Measurements from ENCODE around the gene NUSAP1. TPM values are rescaled to one million over a fixed set of nuclear protein-coding genes. Genes with fewer than 3 reads are reported as not detected.

Gene NUSAP1
- total and polyA plus RNA-seq, 4 experiments from 2014 or later = 1.8 to 4.4 (median 3.9) TPM

DNA sequence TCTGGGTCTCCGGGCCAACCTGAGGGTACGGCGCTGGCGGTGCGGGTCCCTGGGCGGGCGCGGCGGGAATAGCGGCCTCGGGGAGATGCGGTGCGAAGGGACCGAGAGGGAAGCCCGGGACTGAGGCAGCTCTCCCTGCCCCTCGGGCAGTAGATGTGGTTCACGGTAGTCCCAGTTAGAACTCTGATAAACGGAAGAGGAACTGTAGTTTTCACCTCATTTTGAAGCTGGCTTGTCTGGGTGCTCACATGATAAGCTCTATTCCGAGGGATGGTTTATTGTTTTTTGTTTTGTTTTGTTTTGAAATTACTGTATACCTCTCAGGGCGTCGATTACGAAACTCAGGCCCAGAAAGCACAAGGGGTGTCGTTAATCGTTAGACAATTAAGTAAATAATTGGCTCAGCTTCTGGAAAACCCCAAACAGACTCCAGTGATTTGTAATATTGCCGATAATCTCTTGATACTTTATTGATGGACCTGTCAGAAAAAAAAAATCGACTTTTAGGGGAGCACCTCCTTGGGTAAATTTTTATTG is 413 bp downstream of the NUSAP1 start:
- Mint-ChIP-seq H3K27ac (peak overlapping the region; percentile 79 to 98 (median 95)), H3K27me3 (no peaks in the 10 kb centered on the region), H3K36me3 (peaks cover 0 to 12% of the 10 kb centered on the region in 2 donors), H3K4me3 (peak overlapping the region; percentile 97 to 100 (median 99)), H3K4me1 (peaks cover 21 to 51% (median 35%) of the 10 kb centered on the region in 4 donors), H3K9me3 (no peaks in the 10 kb centered on the region)
- CTCF ChIA-PET (ENCODE audit: partially characterized antibody) = interaction anchor here (0.7 to 1.7 kb wide), 9 partner anchors 8 to 431 kb away, joined by 3 to 6 read pairs (median 3); partner anchors contain the start of gene CHP1
- Histone ChIP-seq H3K27me3 (ENCODE audit: insufficient read depth, low read length) (no peaks in the 10 kb centered on the region), H3K4me3 (ENCODE audit: low read length in 2 of 2) (peak overlapping the region; percentile 51 to 89), H3K4me1 (ENCODE audit: insufficient read depth, low read length) (peaks cover 37% of the 10 kb centered on the region), H3K27ac (ENCODE audit: low read depth, low read length) (peak overlapping the region; percentile 67), H3K36me3 (ENCODE audit: insufficient read depth, low read length) (no peaks in the 10 kb centered on the region), H3K9me3 (ENCODE audit: control insufficient read depth in 1 of 2, low read length in 2 of 2) (no peaks in the 10 kb centered on the region)
- DNase-seq = peak in 3 of 5 donors; percentile 46 to 55 (median 46)
- intact Hi-C loops (cut with micrococcal nuclease) = loop anchor here (2.0 to 10.0 kb wide), 7 partner anchors 84 to 942 kb away; partner anchors contain the start of genes CHP1, DNAJC17, EXD1 and INO80
- POLR2A ChIA-PET (ENCODE audit: partially characterized antibody) = interaction anchor here (0.6 to 2.0 kb wide), 13 partner anchors 9 to 1016 kb away, joined by 3 to 16 read pairs (median 3); partner anchors contain the start of genes CHP1, EXD1, INO80 and RTF1

DNA sequence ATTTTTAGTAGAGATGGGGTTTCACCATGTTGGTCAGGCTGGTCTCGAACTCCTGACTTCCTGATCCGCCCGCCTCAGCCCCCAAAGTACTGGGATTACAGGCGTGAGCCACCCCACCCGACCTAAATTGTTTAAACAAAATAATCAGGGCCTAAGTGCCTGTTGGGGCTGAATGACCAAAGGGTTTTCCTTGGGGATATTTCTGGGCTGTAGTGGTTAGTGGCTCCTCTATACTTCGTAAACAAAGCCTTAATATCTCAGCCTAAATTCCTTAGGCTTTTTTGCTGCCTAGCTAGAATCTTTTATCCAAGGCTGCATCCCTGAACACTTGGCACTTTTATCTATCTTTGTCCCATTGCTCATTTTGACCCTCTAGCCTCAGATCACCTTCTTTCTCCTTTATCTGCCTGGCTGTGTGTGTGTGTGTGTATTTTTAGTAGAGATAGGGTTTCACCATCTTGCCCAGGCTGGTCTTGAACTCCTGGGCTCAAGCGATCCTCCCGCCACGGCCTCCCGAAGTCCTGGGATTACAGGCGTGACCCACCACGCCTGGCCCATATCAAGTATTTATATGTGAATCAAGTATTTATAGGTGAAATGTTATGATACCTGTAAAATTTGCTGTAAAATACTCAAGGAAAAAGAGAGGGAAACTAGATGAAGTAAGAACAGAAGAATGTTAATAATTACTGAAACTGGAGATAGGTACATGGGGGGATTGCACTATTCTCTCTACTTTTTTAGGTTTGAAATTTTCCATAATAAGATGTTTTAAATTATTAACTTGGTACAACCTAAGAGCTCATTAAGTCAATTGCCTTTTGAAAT is 1.8 kb downstream of the NUSAP1 start:
- H3K9me3 Mint-ChIP-seq = no peaks in the 10 kb centered on the region
- no peak overlapping the region for H3K27ac ChIP-seq (ENCODE audit: low read depth, low read length)

DNA sequence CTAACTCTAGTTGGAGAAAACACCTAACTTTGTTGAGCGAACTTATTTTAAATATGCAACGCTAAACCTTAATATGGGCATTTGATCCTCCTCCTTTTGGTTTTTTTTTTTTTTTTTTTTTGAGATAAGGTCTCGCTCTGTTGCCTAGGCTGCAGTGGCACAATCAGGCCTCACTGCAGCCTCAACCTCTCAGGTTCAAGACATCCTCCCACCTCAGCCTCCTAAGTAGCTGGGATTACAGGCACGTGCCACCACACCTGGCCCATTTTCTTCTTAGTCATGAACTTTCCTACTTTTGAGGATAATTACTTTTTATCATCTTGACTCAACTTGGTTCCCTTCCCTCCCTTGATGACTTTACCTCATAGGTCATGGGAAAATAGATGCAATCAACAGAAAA is 3.9 kb downstream of the NUSAP1 start:
- POLR2A ChIA-PET (ENCODE audit: partially characterized antibody) = interaction anchor here (0.6 kb wide), 1 partner anchor 17 kb away, joined by 4 read pairs; no protein-coding TSS in a partner anchor
- H3K36me3 ChIP-seq (ENCODE audit: insufficient read depth, low read length) = no peaks in the 10 kb centered on the region
- no peaks in the 10 kb centered on the region for H3K9me3 ChIP-seq (ENCODE audit: control insufficient read depth in 1 of 2, low read length in 2 of 2)
- peaks cover 0 to 12% of the 10 kb centered on the region in 2 donors for H3K36me3 Mint-ChIP-seq
- H3K27me3 Mint-ChIP-seq = no peaks in the 10 kb centered on the region
- H3K9me3 Mint-ChIP-seq = no peaks in the 10 kb centered on the region
- H3K4me3 ChIP-seq (ENCODE audit: low read length in 2 of 2) = no peak overlapping the region
- H3K27me3 ChIP-seq (ENCODE audit: insufficient read depth, low read length) = no peaks in the 10 kb centered on the region
- peak overlapping the region in 6 of 7 donors; percentile 3 to 77 (median 49) for H3K27ac Mint-ChIP-seq
- H3K4me1 Mint-ChIP-seq = peaks cover 25 to 56% (median 41%) of the 10 kb centered on the region in 4 donors
- CTCF ChIA-PET (ENCODE audit: partially characterized antibody) = interaction anchor here (0.7 kb wide), 1 partner anchor 396 kb away, joined by 6 read pairs; no protein-coding TSS in a partner anchor
- H3K4me3 Mint-ChIP-seq = peak overlapping the region in 4 of 8 donors; percentile 3 to 51 (median 12)
- H3K27ac ChIP-seq (ENCODE audit: low read depth, low read length) = no peak overlapping the region
- no peak for DNase-seq
- intact Hi-C loops (cut with micrococcal nuclease) = loop anchor here (10.0 kb wide), 1 partner anchor 642 kb away; the partner anchor contains the start of gene RAD51
- H3K4me1 ChIP-seq (ENCODE audit: insufficient read depth, low read length) = peaks cover 31% of the 10 kb centered on the region

More for the DNA sequence above, 1.8 kb downstream of the NUSAP1 start:
- Mint-ChIP-seq H3K4me1 (peaks cover 24 to 51% (median 38%) of the 10 kb centered on the region in 4 donors), H3K4me3 (peak overlapping the region; percentile 94 to 100 (median 99)), H3K36me3 (peaks cover 0 to 12% of the 10 kb centered on the region in 2 donors), H3K27ac (peak overlapping the region in 6 of 7 donors; percentile 27 to 90 (median 76)), H3K27me3 (no peaks in the 10 kb centered on the region)
- Histone ChIP-seq H3K4me3 (ENCODE audit: low read length in 2 of 2) (peak overlapping the region in 1 of 2 donors; percentile 89), H3K4me1 (ENCODE audit: insufficient read depth, low read length) (peaks cover 37% of the 10 kb centered on the region), H3K36me3 (ENCODE audit: insufficient read depth, low read length) (no peaks in the 10 kb centered on the region), H3K27me3 (ENCODE audit: insufficient read depth, low read length) (no peaks in the 10 kb centered on the region), H3K9me3 (ENCODE audit: control insufficient read depth in 1 of 2, low read length in 2 of 2) (no peaks in the 10 kb centered on the region)
- no peak for DNase-seq
- POLR2A ChIA-PET (ENCODE audit: partially characterized antibody) = interaction anchor here (2.0 kb wide), 1 partner anchor 104 kb away, joined by 16 read pairs; the partner anchor contains the start of genes CHP1 and EXD1
- intact Hi-C loops (cut with micrococcal nuclease) = loop anchor here (5.0 to 10.0 kb wide), 4 partner anchors 83 to 640 kb away; partner anchors contain the start of genes DNAJC17, RAD51, RTF1 and ZFYVE19
- CTCF ChIA-PET (ENCODE audit: partially characterized antibody) = no interaction called here

DNA sequence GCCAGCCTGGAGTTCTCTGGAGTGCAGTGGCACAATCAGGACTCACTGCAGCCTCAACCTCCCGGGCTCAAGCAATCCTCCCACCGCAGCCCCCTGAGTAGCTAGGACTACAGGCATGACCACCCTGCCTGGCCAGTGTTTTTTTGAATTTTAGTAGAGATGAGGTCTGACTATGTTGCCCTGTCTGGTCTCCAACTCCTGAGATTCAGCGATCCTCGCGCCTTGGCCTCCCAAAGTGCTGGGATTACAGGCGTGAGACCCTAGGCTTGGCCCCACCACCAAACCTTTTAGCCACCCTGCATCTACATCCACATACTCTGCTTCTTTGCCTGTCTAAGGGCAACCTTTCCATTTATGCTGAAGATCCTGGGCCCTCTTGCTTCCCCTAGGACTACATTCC is 4.4 kb downstream of the NUSAP1 start:
- intact Hi-C loops (cut with micrococcal nuclease) = loop anchor here (10.0 kb wide), 1 partner anchor 642 kb away; the partner anchor contains the start of gene RAD51
- DNase-seq = no peak
- POLR2A ChIA-PET (ENCODE audit: partially characterized antibody) = no interaction called here
- peaks cover 28% of the 10 kb centered on the region for H3K4me1 ChIP-seq (ENCODE audit: insufficient read depth, low read length)
- H3K9me3 Mint-ChIP-seq = no peaks in the 10 kb centered on the region
- no peaks in the 10 kb centered on the region for H3K27me3 ChIP-seq (ENCODE audit: insufficient read depth, low read length)
- H3K4me3 ChIP-seq (ENCODE audit: low read length in 2 of 2) = no peak overlapping the region
- peak overlapping the region in 2 of 7 donors; percentile 1 to 64 for H3K27ac Mint-ChIP-seq
- peak overlapping the region in 1 of 8 donors; percentile 2 for H3K4me3 Mint-ChIP-seq
- H3K27ac ChIP-seq (ENCODE audit: low read depth, low read length) = no peak overlapping the region
- peaks cover 0 to 10% of the 10 kb centered on the region in 2 donors for H3K36me3 Mint-ChIP-seq
- no peaks in the 10 kb centered on the region for H3K27me3 Mint-ChIP-seq
- no peaks in the 10 kb centered on the region for H3K9me3 ChIP-seq (ENCODE audit: control insufficient read depth in 1 of 2, low read length in 2 of 2)
- H3K36me3 ChIP-seq (ENCODE audit: insufficient read depth, low read length) = no peaks in the 10 kb centered on the region
- CTCF ChIA-PET (ENCODE audit: partially characterized antibody) = interaction anchor here (0.7 kb wide), 1 partner anchor 397 kb away, joined by 6 read pairs; no protein-coding TSS in a partner anchor
- peaks cover 25 to 56% (median 40%) of the 10 kb centered on the region in 4 donors for H3K4me1 Mint-ChIP-seq

DNA sequence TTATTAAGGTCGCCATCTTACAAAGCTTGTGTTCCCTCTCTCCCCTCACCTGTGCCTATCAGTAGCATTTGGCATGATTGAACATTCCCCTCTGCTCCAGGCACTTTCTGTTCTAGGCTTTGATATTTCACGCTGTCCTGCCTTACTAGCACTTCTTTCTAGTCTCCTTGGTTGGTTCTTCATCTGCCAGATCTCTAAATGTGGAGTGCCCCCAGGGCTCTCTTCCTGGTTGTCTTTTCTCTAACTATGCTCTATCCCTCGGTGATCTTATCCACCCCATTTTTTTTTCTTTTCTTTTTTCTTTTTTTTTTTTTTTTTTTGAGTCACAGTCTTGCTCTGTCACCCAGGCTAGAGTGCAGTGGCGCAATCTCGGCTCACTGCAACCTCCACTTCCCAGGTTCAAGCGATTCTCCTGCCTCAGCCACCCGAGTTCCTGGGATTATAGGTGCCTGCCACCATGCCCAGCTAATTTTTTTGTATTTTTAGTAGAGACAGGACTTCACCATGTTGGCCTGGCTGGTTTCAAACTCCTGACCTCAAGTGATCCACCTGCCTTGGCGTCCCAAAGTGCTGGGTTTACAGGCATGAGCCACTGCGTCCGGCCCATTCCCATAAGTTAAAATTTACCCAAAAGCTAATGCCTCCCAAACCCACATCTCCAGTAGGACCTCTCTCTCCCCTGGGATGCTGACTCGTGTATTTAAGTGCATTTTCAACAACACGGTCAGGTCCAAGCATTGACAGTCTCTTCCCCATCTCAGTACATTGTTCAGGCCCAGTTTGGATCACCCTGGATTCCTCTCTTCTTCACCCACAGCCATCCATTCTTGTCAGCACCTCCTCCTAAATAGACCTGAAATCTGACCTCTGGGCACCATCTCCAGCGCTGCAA is 5.2 kb downstream of the NUSAP1 start:
- Mint-ChIP-seq H3K4me1 (peaks cover 23 to 50% (median 35%) of the 10 kb centered on the region in 4 donors), H3K27me3 (no peaks in the 10 kb centered on the region), H3K9me3 (no peaks in the 10 kb centered on the region), H3K27ac (peak overlapping the region in 4 of 7 donors; percentile 20 to 53 (median 48)), H3K4me3 (peak overlapping the region in 3 of 8 donors; percentile 0 to 52 (median 2)), H3K36me3 (peaks cover 0 to 4% of the 10 kb centered on the region in 2 donors)
- DNase-seq = no peak
- Histone ChIP-seq H3K4me3 (ENCODE audit: low read length in 2 of 2) (no peak overlapping the region), H3K27me3 (ENCODE audit: insufficient read depth, low read length) (no peaks in the 10 kb centered on the region), H3K27ac (ENCODE audit: low read depth, low read length) (no peak overlapping the region), H3K36me3 (ENCODE audit: insufficient read depth, low read length) (no peaks in the 10 kb centered on the region), H3K4me1 (ENCODE audit: insufficient read depth, low read length) (peaks cover 28% of the 10 kb centered on the region), H3K9me3 (ENCODE audit: control insufficient read depth in 1 of 2, low read length in 2 of 2) (no peaks in the 10 kb centered on the region)
- CTCF ChIA-PET (ENCODE audit: partially characterized antibody) = no interaction called here
- POLR2A ChIA-PET (ENCODE audit: partially characterized antibody) = no interaction called here
- intact Hi-C loops (cut with micrococcal nuclease) = loop anchor here (10.0 kb wide), 1 partner anchor 643 kb away; the partner anchor contains the start of gene RAD51

DNA sequence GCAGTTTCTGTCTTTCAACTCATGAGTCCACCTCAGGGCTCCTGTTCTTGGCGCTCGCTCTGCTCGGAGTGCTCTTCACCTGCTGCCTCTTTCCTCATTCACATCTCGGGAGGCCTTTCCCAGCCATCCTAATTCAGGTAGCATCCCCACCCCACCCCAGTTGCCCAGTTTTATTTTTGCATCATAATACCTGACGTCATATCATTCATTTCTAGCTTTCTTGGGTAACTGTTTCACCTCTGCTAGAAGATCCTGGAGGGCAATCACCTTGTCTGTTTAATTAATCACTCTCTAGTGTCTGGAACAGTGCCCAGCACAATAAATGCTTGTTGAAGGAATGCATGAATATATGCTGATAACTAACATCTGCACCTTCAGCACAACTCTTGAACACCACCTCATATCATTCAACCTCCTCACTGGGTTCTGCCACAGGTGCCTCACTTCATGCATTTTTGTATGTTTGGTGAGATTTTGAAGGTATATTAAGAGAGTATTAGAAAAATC is 7.6 kb downstream of the NUSAP1 start:
- ChIA-PET CTCF (ENCODE audit: partially characterized antibody) (interaction anchor here (1.4 kb wide), 1 partner anchor 7 kb away, joined by 3 read pairs; the partner anchor contains the start of genes NUSAP1 and OIP5), POLR2A (ENCODE audit: partially characterized antibody) (no interaction called here)
- DNase-seq = no peak
- H3K27me3 ChIP-seq (ENCODE audit: insufficient read depth, low read length) = no peaks in the 10 kb centered on the region
- intact Hi-C loops (cut with micrococcal nuclease) = no loop called here
- H3K4me3 ChIP-seq (ENCODE audit: low read length in 2 of 2) = no peak overlapping the region
- peaks cover 13% of the 10 kb centered on the region for H3K4me1 ChIP-seq (ENCODE audit: insufficient read depth, low read length)
- Mint-ChIP-seq H3K9me3 (no peaks in the 10 kb centered on the region), H3K27ac (peak overlapping the region in 2 of 7 donors; percentile 10 to 57), H3K27me3 (no peaks in the 10 kb centered on the region), H3K4me3 (no peak overlapping the region), H3K36me3 (no peaks in the 10 kb centered on the region), H3K4me1 (peaks cover 17 to 33% (median 24%) of the 10 kb centered on the region in 4 donors)
- no peaks in the 10 kb centered on the region for H3K9me3 ChIP-seq (ENCODE audit: control insufficient read depth in 1 of 2, low read length in 2 of 2)
- H3K36me3 ChIP-seq (ENCODE audit: insufficient read depth, low read length) = no peaks in the 10 kb centered on the region
- H3K27ac ChIP-seq (ENCODE audit: low read depth, low read length) = no peak overlapping the region

All from CD4-positive, alpha-beta memory T cell (primary cell).